ENCODE data around the gene SNRPA. TPM values are rescaled to one million over a fixed set of nuclear protein-coding genes. Genes with fewer than 3 reads are reported as not detected.

SNRPA gene
- total RNA-seq, 1 experiment from 2014 or later, result 225 TPM

GRCh38 chr19:40808497-40808896, 57.5 kb downstream of the SNRPA start:
- peaks cover 13% of the 10 kb centered on the region for H3K4me1 ChIP-seq (ENCODE audit: insufficient read depth, low read length)
- Mint-ChIP-seq H3K27ac (no peak overlapping the region), H3K4me1 (peaks cover 61 to 69% of the 10 kb centered on the region in 2 experiments), H3K4me3 (no peak overlapping the region), H3K9me3 (no peaks in the 10 kb centered on the region; a peak in 2 of 5 replicates), H3K27me3 (ENCODE audit: low read depth) (peaks cover 18% of the 10 kb centered on the region), H3K36me3 (ENCODE audit: insufficient read depth in 1 of 3, low read depth in 3 of 3) (peaks cover 22 to 46% (median 35%) of the 10 kb centered on the region in 3 experiments; a peak in 6 of 7 replicates)
- H2BK12ac ChIP-seq (ENCODE audit: insufficient read length, low read depth, low read length), result no peak overlapping the region
- H4K8ac ChIP-seq (replicated peaks; ENCODE audit: insufficient read length, low read depth, low read length), result no peak overlapping the region
- H3K79me2 ChIP-seq (ENCODE audit: insufficient read depth, low read length), result no peaks in the 10 kb centered on the region; the same call in 1 of the 2 replicates
- no peak overlapping the region for H3K9ac ChIP-seq (ENCODE audit: extremely low read depth, insufficient read length, low read length)
- no peak overlapping the region for H3K4ac ChIP-seq (ENCODE audit: low read depth, low read length)
- H2BK5ac ChIP-seq (ENCODE audit: insufficient read length, low read length), result no peak overlapping the region
- no peak overlapping the region for H3K18ac ChIP-seq (ENCODE audit: insufficient read length, low read depth, low read length)
- H3T11ph ChIP-seq (ENCODE audit: low read length), result no peak overlapping the region
- no peak for DNase-seq
- H3K14ac ChIP-seq (ENCODE audit: insufficient read depth, low read length), result no peak overlapping the region
- no peak overlapping the region for H2AFZ ChIP-seq (ENCODE audit: low read length)
- WGBS (ENCODE audit: extremely low coverage, insufficient read length, low lambda C conversion rate), result no CpG with 5 or more reads among the region's 5 CpGs
- no peak overlapping the region for H2BK120ac ChIP-seq (ENCODE audit: low read depth, low read length, poor library complexity, severe bottlenecking)
- H3K27me3 ChIP-seq (ENCODE audit: insufficient read depth, low read length), result no peaks in the 10 kb centered on the region
- no peak overlapping the region for H3K56ac ChIP-seq (ENCODE audit: insufficient read length, low read depth, low read length)
- H4K20me1 ChIP-seq (ENCODE audit: control insufficient read depth, insufficient read depth, insufficient read length), result peaks cover 2% of the 10 kb centered on the region
- H3K23ac ChIP-seq (ENCODE audit: insufficient read length, low read depth, low read length), result no peak overlapping the region
- no peaks in the 10 kb centered on the region for H3K9me3 ChIP-seq (ENCODE audit: control insufficient read depth, low read depth, low read length)
- H3K27ac ChIP-seq (ENCODE audit: insufficient read length, low read depth, low read length), result no peak overlapping the region
- H3K79me1 ChIP-seq (ENCODE audit: insufficient read depth, low read depth, low read length, poor library complexity, severe bottlenecking), result peaks cover 4% of the 10 kb centered on the region
- no peak overlapping the region for H2BK20ac ChIP-seq (ENCODE audit: low read depth, low read length, poor library complexity, severe bottlenecking)
- H4K91ac ChIP-seq (ENCODE audit: insufficient read length, low read depth, low read length), result no peak overlapping the region
- H4K5ac ChIP-seq (ENCODE audit: insufficient read length, low read depth, low read length), result no peak overlapping the region
- no peak overlapping the region for H2BK15ac ChIP-seq (ENCODE audit: low read depth, low read length)
- no peak overlapping the region for H2AK5ac ChIP-seq (ENCODE audit: insufficient read length, low read length)
- no peak overlapping the region for H3K4me2 ChIP-seq (ENCODE audit: insufficient read depth, insufficient read length, low read length)
- peaks cover 12% of the 10 kb centered on the region for H3K23me2 ChIP-seq (ENCODE audit: insufficient read length, low read depth, low read length, poor library complexity, severe bottlenecking)
- no peak for TF ChIP-seq CTCF (conservative IDR thresholded peaks at IDR 0.05)
